Measurements from ENCODE around the gene BNC2.

DNA sequence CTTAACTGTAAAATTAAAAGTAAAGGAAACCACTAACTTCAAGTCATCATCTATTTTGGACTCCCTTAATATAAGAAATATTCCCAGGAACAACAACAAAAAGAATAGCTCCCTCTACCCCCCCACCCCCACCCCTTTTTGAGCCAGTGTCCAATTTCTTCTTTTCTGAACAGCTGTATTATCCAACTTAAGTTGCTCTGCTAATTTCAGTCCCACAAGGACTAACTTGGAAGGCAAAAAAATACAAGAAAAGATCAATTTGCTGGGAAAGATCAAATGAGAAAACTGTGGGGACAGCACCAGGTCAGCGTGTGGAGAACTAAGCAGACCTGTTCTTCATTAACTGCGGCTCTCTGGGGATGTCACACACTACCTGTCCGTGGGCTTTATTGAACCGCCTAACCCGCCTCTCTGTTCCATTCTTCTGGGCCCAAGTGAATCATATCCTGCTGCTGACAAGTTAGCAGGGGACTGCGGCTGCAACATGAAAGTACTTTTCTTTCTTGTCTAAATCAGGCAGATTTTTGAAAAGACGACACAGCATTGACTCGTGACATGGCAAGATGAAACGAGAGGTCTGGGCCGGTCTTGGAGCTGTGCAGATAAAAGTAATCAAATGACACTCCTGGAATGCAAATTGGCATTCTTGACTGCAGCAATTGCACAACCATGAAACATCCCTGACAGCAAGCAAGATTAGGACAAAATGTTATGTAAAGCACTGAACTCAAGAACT, 2.7 kb downstream of the BNC2 start:
- no peak for TF ChIP-seq EZH2 (IDR thresholded peaks at IDR 0.05; ENCODE audit: insufficient read depth, poor library complexity, severe bottlenecking)
- TF ChIP-seq EZH2phosphoT487 (IDR thresholded peaks at IDR 0.05; ENCODE audit: insufficient read depth, low read depth), result no peak

Measured in GM23248 (cell line).